ENCODE data around the gene ADAMTS18. TPM values are rescaled to one million over a fixed set of nuclear protein-coding genes. Genes with fewer than 3 reads are reported as not detected.

ADAMTS18 gene
- total RNA-seq, 1 donor from 2014 or later: 1.4 TPM

DNA sequence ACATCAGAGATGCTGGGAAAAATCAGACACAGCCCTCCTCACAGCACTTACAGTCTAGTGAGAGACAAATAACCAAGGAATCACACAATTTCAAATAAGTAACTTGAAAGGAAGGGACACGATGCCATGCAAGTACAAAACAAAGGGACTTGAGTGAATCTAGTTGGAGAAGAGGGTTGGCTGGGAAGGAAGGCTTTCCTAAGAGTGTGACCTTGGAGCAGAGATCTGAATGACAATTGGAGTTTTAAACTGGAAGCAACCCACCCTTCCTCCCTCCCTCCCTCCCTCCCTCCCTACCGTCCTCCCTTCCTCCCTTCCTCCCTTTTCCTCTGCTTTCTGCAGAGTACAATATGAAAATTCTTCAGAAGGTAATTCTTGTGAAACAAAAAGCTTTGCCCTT, 31.1 kb downstream of the ADAMTS18 start:
- intact Hi-C loops (cut with DNase I): no loop called here
- DNase-seq (ENCODE audit: low spot score) (no peak), ATAC-seq (no peak)

GRCh38 chr16:77402672-77403071, 32.2 kb downstream of the ADAMTS18 start:
- no peak for ATAC-seq

GRCh38 chr16:77402118-77402517, 32.7 kb downstream of the ADAMTS18 start:
- intact Hi-C loops (cut with DNase I): no loop called here
- DNase-seq (ENCODE audit: low spot score) (no peak), ATAC-seq (no peak)

More at GRCh38 chr16:77402672-77403071, 32.2 kb downstream of the ADAMTS18 start:
- intact Hi-C loops (cut with DNase I): no loop called here
- DNase-seq (ENCODE audit: low spot score): no peak

GRCh38 chr16:77399546-77399945, 35.3 kb downstream of the ADAMTS18 start:
- intact Hi-C loops (cut with DNase I): no loop called here
- DNase-seq (ENCODE audit: low spot score) (no peak), ATAC-seq (no peak)

DNA sequence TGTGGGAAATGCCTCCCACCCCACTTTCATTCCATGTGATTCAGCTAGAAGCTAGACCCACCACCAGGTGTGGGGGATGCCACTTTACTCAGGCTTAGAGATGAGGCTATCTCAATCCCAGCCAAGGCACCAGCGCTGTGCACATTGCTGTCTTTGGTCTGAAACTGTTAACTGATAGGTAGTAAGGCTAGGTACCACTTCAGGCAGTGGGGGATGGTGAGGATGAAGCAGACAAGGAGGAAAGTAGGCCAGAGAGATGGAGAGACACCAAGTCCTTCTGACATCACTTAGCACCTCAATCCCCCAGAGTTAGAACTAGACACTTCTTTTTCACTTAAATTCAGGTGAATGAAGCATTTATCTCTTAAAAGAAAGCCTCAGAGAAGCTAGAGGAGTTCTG, 35.8 kb downstream of the ADAMTS18 start:
- intact Hi-C loops (cut with DNase I): no loop called here
- no peak for DNase-seq (ENCODE audit: low spot score)
- no peak for ATAC-seq

DNA sequence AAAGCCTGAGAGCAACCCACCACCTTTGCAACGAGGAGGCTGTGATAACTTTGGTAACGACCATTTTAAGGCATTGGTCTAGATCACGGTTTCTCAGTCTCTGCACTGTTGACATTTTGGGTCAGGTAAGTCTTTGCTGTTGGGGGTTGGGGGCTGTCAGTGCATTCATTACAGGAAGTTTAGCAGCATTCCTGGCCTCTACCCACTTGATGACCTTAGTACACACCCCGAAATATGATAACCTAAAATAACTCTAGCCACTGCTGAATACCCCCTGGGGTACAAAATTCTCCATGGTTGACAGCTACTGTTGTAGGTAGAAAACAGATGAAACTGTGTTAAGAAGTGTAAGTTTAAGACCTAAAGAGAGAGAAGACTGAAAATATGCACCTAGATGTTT, 36.3 kb downstream of the ADAMTS18 start:
- ATAC-seq (no peak), DNase-seq (ENCODE audit: low spot score) (no peak)
- intact Hi-C loops (cut with DNase I): no loop called here

DNA sequence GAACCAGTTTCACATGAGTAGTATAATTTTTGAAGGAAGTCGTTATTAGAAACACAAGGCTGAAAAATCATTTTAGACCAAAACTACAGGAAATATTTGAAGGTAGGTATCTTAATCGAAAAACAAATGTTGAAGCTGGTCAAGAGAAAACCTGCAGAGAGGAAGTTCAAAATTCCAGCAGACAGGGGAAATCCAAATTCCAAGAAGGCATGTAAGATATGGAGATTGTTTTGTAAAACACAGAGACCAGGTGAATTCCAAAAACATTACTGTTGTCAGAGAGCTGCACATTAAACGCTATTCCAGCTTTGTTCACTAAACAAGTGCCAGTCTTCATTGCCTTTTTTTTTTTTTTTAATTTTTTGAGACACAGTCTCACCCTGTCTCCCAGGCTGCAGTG, 38.4 kb downstream of the ADAMTS18 start:
- no peak for DNase-seq (ENCODE audit: low spot score)
- intact Hi-C loops (cut with DNase I): no loop called here
- ATAC-seq: no peak

DNA sequence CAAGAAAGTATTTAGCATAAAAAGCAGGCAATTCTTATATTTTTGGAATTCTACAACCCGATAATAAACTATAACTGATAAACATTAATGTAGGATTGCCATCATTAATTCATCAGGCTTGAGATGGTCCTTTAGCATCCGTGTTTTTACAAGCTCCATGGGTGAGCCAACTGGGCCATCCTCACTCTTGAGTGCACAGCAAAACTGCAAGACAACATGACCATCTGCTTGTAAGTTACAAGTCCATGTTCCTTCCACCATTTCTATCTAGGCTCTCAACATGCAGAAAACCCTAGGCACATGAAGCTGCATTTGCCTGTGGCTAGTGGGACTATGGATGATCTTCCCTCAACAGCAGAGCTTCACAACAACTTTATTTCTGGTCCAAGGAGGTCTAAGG, 40.1 kb downstream of the ADAMTS18 start:
- ATAC-seq: no peak
- intact Hi-C loops (cut with DNase I): no loop called here
- no peak for DNase-seq (ENCODE audit: low spot score)

DNA sequence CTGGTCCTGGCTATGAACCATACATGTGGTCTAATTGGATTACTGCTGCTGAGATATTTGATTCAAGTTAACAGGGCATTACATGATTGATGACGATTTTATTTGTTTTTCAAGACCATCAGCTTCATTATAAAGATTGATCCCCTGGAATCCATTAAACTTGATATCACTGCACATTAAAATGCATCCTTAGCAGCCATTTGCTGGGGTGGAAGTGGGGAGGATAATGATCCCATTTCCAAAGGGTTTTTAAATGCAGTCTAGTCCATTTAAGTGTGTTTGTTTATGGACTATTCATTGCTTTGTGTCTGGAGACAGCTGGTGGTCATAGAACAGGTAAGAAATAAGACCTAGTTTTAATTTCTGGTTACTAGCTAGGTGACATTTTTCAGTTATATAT, 40.9 kb downstream of the ADAMTS18 start:
- no peak for ATAC-seq
- no peak for DNase-seq (ENCODE audit: low spot score)
- intact Hi-C loops (cut with DNase I): no loop called here

- DNase-seq (ENCODE audit: low spot score) (no peak), ATAC-seq (no peak)
- intact Hi-C loops (cut with DNase I): no loop called here
Measured at GRCh38 chr16:77387815-77388209, 47.0 kb downstream of the ADAMTS18 start.

DNA sequence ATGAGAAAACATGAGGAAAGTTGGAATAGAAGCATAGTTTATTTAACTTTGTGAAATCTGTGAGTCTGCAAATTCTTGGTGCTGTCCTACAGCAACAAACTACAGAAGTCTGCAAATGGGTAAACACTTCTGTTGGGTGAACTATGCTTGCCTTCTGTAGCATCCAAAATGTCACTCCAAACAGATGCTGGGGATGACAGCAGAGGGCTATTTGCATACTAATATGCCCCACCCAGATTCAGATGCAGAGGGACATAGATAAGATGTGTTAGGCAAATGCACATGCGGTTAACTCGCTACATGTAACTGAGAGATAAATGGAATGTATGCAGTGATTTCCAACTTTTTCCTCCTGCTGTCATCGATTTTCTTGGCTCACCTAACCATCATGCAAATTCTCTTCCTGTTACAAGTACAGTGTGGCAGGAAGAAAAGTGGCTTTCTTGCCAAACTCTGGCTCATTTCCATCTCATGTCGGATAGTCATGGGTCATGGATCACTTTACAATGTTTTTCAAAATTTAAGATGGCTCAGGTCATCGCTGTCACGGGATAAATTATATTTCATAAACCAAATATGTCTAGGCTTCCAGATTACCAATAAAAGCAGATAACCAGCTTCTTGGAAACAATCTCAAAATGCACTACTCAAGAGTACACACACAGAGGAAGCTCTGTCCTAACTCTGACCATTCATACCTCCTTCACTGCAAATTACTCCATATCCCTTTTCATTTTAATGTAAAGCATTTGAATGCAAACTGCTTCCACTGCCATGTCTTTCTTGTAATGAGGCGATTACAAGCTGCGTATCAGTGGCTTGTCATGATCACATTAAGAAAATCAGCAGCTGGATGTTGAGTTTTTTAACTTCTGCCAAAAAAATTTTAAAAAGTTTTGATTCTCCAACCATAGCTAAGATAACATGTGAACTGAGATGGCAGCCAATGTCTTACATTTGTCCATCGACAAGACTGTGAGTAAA, 47.7 kb downstream of the ADAMTS18 start:
- ATAC-seq (no peak), DNase-seq (ENCODE audit: low spot score) (no peak)
- intact Hi-C loops (cut with DNase I): no loop called here

DNA sequence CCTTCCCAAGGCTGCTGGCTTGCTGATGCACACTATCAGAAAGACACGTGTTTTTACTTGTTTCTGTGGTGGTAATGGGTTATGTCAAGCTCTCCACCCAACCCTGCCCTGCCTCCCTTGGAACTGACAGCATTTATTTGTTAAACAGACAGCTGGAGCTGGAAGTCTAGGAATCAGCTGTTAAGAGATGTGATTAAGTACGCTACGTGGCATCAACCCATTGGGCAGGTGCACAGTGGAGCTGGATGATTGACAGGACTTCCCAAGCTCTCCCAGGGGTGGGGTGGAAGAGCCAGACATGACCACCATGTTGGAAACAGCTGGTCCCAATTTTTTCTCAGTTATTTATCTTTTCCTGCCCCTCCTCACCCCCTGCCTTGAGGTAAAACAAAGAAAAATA, 49.4 kb downstream of the ADAMTS18 start:
- no peak for ATAC-seq
- no peak for DNase-seq (ENCODE audit: low spot score)
- intact Hi-C loops (cut with DNase I): no loop called here

DNA sequence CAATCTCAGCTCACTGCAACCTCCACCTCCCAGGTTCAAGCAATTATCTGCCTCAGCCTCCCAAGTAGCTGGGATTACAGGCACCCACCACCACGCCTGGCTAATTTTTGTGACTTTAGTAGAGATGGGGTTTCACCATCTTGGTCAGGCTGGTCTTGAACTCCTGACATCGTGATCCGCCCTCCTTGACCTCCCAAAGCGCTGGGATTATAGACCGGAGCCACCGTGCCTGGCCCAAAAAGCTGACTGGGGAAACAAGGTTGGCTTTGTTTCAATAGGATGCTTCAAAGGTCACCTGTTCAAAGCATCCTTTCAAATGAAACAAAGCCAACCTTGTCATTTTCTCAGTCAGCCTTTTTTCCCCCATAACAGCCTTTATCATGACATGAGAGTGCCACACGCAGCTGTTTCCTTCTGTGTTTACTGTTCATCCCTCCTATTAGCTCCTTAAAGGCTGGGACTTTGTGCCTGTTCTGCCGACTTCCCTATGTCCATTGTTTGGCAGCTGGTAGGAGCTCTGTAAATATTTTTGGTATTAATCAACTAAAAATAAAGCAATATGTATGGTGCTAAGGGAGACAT, 51.1 kb downstream of the ADAMTS18 start:
- no peak for DNase-seq (ENCODE audit: low spot score)
- intact Hi-C loops (cut with DNase I): no loop called here
- no peak for ATAC-seq

GRCh38 chr16:77376358-77376757, 58.5 kb downstream of the ADAMTS18 start:
- no peak for DNase-seq (ENCODE audit: low spot score)
- intact Hi-C loops (cut with DNase I): no loop called here

DNA sequence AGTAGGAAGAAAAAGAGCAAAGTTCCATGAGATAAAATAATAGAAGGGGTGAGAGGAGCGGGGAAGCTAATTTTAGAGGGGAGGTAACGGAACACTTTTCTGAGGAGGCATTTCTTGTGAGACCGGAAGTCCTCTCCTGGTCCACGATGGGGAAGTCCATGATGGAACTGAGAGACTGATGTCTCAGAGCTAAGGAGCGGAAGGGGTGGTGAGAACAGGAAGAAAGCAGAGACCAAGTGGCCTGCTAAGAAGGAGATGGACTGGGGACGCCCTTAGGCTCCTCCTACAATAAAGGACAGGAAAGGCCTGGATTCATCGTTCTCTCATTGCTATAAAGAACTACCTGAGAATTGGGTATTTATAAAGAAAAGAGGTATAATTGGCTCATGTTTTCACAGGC, 59.4 kb downstream of the ADAMTS18 start:
- intact Hi-C loops (cut with DNase I): no loop called here
- no peak for DNase-seq (ENCODE audit: low spot score)
- no peak for ATAC-seq

More at GRCh38 chr16:77376358-77376757, 58.5 kb downstream of the ADAMTS18 start:
- ATAC-seq: no peak

DNA sequence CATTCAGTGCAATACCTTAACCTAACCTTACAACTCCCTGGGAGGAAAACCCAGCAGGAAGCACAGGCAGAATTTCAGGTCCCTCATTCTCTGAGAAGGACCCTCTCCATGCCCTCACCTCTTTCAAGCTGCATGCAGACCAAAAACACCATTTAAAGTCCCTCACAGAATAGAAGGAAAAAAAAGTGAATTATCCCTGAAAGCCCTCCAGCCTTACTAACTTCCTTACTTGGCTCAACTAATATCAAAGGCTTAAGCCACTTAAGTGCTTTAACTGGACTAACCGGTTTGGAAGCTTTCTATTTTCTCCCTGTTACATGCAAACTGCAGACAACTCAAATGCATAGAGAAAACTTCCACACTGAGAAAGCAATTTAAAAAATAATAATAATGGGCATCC, 60.5 kb downstream of the ADAMTS18 start:
- intact Hi-C loops (cut with DNase I): no loop called here
- ATAC-seq (no peak), DNase-seq (ENCODE audit: low spot score) (no peak)

GRCh38 chr16:77373726-77374125, 61.1 kb downstream of the ADAMTS18 start:
- intact Hi-C loops (cut with DNase I): no loop called here
- ATAC-seq (no peak), DNase-seq (ENCODE audit: low spot score) (no peak)

DNA sequence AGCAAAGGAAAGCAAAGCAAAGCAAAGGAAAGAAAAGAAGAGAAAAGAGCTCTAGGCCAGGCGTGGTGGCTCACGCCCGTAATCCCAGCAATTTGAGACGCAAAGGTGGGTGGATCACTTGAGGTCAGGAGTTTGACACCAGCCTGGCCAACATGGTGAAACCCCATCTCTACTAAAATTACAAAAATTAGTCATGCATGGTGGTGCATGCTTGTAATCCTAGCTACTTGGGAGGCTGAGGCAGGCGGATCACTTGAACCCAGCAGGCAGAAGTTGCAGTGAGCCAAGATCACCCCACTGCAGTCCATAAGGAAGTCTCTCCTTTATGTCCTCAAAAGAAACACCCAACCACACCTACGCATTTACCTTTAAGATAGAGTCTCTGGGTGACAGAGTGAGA, 70.1 kb downstream of the ADAMTS18 start:
- intact Hi-C loops (cut with DNase I): no loop called here
- DNase-seq (ENCODE audit: low spot score): no peak
- no peak for ATAC-seq

- DNase-seq (ENCODE audit: low spot score): no peak
- no peak for ATAC-seq
- intact Hi-C loops (cut with DNase I): no loop called here
Measured at GRCh38 chr16:77359065-77359502, 75.8 kb downstream of the ADAMTS18 start.

DNA sequence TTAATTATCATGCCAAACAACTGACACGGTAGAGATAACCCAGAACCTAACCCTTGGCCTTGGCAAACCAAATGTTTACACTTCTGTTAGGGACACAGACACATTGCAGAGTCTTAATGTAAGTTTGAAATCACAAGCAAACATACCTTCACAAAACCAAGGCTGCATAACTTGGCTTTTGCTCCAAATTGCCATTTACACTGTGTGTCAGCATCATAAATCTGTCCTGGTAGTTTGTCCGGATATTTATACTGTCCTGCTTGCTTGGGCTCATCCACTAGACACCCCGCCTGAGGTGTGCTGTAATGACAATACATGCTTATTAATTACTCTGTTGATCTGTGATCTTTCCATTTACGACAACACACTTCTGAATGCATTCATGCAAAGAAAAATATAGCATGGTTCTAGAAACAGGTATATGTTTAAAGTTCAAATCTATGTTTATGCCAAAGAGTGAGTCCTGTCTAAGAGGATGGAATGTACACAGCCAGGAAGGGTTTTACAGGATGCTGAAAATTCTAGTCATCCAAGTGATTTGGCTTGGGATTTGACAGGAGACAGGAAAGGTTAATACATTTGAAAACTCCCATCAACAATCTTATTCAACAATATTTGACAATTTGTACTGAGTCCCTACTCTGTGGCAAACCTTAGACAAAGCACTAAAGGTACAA, 81.1 kb downstream of the ADAMTS18 start:
- intact Hi-C loops (cut with DNase I): no loop called here
- ATAC-seq (no peak), DNase-seq (ENCODE audit: low spot score) (no peak)
